CMK (cell line): ENCODE data around the gene ITGA3.
"Not testable (repeated sequence)": the region's sequence is repeated elsewhere in the genome, so short reads cannot be mapped to it uniquely, and the experiment has no call there.

ENCODE experiments used
- DNase-seq: peaks from one replicate; pipeline ENCODE4 v3.0.0-alpha.2; 2010; ENCODE audit warnings: low read depth

ITGA3 gene

GRCh38 chr17:50035421-50035879 is 20.5 kb upstream of the ITGA3 start:
- DNase-seq, result no peak

DNA sequence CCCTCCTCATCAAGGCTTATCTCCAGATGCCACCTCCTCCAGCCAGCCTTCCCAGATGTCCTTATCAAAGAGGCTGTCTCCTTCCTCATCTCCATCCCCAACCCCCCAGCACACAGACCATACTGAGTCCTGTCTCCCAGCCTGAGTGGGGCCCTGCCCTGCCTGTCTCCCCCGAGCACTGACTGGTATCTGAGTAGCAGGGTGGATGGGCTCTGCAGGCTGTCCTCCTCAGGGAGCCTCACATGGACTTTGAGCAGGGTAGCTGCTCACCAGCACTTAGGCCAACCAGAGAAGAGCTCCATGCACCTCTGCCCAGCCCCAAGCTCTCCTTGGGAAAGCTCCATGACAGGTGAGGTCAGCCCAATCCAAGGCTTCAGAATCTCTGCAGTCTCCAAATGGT is 20.0 kb upstream of the ITGA3 start:
- no peak for DNase-seq

DNA sequence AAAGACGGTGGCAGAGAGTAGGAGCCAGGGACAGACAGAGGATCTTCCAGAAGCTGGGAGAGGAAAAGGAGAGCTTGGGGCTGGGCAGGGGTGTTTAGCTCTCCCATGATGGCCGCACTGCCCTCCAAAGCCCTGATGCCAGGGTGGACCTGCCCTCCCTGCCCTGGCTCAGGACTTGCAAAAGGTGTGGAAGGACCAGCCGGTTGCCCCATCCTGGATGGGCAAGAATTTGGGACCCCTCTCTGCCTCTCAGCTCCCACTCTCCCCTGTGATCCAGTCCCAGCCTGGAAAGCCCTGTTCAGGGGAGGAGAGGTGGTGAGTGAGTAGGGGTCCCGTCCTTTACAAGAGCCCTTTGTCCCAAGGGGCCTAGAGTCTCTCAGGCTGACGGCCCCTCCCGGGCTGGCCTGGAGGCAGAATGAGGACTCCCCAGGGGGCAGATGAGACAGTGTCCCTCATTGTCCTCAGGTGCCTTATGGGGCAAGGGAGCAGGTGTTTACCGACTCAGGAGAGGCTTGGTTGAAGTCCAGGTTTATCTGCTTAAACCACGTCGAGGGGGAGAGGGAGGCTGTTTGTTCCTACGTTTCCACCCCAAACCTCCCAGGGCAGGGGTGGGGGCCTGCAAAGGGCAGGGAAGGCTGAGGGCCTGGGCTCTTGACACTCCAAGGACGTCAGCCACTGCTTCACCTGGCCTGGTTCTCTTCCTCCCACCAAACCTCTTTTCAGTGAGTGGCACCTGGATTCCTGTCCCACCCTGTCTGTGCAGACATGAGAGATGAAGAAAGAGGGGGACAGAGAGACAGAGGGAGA is 19.3 kb upstream of the ITGA3 start:
- no peak for DNase-seq

GRCh38 chr17:50037321-50038107 is 18.4 kb upstream of the ITGA3 start:
- DNase-seq, result no peak

GRCh38 chr17:50039058-50039457 is 16.9 kb upstream of the ITGA3 start:
- no peak for DNase-seq

DNA sequence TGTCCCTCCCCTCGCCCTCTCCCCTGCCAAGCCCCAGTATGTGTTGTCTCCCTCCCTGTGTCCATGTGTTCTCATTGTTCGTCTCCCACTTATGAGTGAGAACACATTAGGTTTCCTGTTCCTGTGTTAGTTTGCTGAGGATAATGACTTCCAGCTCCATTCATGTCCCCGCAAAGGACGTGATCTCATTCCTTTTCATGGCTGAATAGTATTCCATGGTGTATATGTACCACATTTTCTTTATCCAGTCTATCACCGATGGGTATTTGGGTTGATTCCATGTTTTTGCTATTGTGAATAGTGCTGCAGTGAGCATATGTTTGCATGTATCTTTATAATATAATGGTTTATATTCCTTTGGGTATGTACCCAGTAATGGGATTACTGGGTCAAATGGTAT is 15.4 kb upstream of the ITGA3 start:
- DNase-seq, result not testable (repeated sequence)

GRCh38 chr17:50042211-50042610 is 13.7 kb upstream of the ITGA3 start:
- no peak for DNase-seq

DNA sequence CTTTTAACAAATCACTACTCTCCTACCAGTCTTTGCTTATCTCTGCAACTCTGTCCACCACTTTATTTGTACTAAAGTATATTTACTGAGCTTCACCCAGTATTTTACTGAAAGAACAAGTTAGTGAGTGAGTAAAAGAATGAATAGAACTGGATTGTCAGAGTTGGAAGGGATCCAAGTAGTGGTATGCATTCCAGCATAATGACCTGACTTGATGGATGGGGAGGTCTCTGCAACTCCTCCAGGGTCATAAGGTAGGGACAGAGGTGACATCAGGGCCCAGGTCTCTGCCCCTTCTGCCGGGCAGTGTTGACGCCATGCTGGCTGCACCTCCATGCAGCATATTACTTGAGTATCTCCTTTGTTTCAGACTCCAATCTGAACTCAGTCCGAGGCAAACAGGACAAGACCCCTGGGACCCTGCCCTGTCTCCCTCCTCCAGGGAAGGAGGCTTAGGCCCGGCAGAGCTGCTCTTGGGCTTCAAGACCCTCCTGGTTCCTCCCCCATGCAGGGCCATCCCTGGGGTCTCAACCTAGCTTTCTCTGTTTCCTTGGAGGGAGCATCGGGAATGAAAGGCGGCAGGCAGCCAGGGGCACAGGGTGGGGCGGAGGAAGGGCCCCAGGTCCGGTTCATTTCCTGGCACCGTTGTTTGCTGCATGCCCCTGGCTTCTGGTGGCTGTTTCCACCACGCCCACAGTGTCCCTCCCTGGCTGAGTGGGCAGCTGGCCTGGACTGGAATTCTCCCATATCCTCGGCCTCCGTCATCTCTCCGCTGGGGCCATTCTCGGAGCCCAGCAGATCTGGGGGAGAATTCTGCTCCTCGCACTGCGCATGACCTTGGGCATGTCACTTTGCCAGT is 12.4 kb upstream of the ITGA3 start:
- DNase-seq, result no peak

- DNase-seq, result no peak
Measured at GRCh38 chr17:50044483-50044882, 11.4 kb upstream of the ITGA3 start.

DNA sequence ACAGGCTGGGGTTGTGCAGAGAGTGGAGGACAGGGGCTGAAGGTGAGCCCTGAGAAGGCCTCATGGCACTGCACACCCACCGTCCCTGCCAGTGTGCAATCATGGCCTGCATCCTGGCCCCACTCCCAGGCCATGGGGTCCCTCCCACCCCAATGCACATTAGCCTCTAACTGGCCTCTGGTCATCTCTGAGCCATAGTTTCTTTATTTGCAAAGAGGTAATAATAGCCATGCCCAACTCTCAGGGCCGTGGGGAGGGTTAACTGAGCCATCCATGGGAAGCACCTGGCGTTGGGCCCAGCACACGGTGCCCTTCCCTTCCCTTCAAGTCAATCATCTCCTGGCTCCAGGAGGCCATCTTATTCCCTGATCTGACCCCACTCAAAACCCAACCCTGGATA is 10.8 kb upstream of the ITGA3 start:
- DNase-seq, result no peak

GRCh38 chr17:50046179-50046578 is 9.7 kb upstream of the ITGA3 start:
- DNase-seq, result no peak

- DNase-seq, result no peak
Measured at GRCh38 chr17:50046667-50047066, 9.2 kb upstream of the ITGA3 start.

GRCh38 chr17:50047083-50047482 is 8.8 kb upstream of the ITGA3 start:
- no peak for DNase-seq

DNA sequence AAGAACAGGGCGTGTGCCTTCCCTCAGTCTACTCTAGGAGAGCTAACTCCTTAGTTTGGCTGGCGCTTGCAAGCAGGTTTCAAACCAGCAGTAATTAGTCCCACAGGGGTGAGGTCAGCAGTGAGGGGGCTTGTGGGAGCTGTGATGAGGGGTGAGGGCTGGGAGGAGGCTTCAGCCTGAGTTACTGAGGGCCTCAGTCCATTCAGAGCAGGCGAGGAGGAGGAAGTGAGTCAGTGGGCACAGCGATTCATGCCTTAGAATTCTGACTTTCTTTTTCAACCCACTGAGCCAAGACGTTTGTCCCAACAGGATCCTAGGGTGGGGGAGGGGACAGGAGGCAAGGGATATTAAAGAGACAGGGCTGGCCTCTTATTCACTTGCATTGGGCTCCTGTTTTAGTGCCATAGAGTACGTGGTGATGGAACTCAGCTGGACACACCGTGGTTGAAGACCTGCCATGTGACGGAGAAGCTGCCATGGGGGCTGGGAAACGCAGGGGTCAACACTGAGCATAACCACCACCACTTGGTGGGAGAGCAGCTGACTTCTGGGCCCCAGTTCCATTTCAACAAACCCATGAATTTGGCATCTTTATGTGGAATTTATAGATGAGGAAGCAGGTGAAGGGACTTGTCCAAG is 8.3 kb upstream of the ITGA3 start:
- DNase-seq, result no peak

GRCh38 chr17:50048146-50048720 is 7.7 kb upstream of the ITGA3 start:
- no peak for DNase-seq

- no peak for DNase-seq
Measured at GRCh38 chr17:50048988-50049387, 6.9 kb upstream of the ITGA3 start.

DNA sequence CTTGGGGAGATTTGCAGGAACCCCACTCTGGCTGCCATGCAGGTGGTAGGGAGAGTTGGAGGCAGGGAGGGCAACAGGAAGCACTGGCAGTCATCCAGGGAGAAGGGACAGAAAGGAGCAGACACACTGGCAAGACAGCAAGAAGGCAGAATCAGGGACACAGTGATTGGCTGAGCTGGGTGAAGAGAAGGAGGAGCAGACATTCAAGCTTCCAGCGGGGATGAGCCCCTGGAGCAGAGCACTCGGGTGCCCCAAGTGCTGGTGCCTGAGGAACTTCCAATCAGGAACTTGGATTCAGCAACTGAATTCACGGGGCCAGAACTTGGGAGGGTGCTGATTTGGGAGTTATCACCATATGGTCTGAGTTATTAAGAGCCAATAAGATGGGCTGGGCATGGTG is 6.3 kb upstream of the ITGA3 start:
- no peak for DNase-seq

DNA sequence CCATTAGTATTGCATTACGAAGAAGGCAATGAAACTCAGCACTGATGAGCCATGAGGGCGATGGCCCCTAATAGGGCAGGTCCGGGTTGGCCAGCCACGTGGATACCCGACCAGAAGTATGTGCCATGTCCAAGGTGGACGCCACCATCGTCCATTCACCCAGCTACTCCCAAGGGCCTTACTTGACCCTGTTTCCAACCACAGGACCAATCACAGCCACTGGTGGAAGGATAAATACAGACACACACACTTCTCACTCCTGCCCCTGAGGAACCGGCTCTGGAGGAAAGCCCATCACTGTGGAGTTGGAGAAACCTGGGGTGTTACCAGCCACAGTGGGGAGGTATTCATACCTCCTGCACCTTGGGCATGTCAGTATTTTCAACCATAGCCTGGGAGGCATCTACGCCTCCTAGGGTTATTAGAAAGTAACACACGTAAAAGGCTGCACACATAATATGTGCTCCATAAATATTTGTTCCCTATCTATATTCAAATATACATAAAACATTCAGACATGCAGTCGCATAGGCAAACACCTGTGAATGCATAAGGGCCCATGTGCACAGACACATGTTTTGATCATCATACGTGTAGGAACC is 5.4 kb upstream of the ITGA3 start:
- DNase-seq, result no peak

- DNase-seq, result no peak
Measured at GRCh38 chr17:50051082-50051576, 4.8 kb upstream of the ITGA3 start.

GRCh38 chr17:50051606-50052005 is 4.3 kb upstream of the ITGA3 start:
- no peak for DNase-seq

DNA sequence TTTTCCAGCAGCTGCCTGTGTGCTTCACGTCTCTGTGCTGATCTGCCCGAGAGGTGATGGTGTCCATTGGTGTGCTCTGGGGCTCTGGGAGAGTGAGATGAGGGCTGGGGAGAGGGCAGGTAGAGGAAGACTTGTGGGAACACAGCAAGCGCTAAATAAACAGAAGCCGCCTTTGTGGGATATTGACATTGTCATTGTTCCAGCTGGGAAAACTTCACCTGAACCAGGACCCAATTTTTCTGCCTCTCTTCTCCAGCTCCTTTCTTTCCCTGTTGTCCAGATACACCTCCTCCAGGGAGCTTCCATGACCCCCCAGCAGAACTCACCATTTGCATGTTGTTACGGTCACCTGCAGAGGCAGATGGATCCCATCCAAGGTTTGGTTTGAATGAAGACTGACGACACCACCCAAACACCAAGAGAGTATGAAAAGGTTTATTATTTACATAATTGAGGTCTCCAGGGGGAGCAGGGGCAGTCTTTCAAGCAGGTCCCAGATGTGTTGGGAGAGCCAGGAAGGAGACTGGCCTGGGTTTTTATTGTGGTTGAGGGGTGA is 3.6 kb upstream of the ITGA3 start:
- DNase-seq, result no peak
